ENCODE results near the gene MAGEB2.
"Not testable (repeated sequence)": the region's sequence is repeated elsewhere in the genome, so short reads cannot be mapped to it uniquely, and the experiment has no call there.

The MAGEB2 gene

GRCh38 chrX:30215357-30215843, at the start of gene MAGEB2:
Gene MAGEB2 (plus strand): TSS chrX:30215563. CDS start chrX:30218581, 3,018 bp downstream.
- DNase-seq: no peak

DNA sequence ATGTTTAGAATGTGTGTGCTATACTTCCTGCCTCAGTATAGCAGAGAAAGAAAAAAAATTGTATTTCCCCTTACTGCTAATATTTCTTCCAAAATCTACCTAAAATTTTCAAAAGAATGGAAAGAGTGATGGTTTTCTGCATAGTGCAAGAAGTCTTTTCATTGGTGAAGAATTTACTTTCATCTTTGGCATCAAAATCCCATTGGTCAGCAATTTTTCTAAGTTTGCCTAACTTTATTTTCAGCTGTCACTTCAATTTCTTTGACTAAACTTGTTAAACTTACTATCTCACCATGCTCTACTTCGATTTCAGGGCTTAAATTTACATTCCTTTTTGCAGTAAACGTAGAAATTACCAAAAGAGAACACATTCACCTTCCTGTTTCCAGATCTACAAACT, 44.5 kb upstream of the MAGEB2 start:
- DNase-seq: no peak

GRCh38 chrX:30181353-30181752, 34.0 kb upstream of the MAGEB2 start:
- DNase-seq: no peak

GRCh38 chrX:30183554-30183953, 31.8 kb upstream of the MAGEB2 start:
- no peak for DNase-seq

DNA sequence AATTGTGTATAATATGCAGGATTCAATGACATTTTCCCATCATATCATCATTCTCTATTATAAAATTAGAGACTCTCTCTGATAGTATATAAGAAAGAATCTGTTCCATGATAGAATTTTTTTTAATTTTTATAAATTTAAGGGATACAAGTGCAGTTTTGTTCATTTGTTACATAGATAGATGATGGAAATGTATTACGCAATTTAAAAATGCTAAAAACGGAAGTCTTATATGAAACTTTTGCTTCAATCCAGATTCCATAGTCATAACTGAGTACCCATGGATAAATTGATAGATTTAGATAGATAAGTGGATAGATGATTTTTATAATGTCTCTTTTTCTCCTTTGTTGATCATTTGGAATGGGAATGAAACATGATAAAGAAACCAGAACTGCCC, 24.9 kb upstream of the MAGEB2 start:
- DNase-seq: no peak

- DNase-seq: not testable (repeated sequence)
Measured at GRCh38 chrX:30193910-30194309, 21.5 kb upstream of the MAGEB2 start.

DNA sequence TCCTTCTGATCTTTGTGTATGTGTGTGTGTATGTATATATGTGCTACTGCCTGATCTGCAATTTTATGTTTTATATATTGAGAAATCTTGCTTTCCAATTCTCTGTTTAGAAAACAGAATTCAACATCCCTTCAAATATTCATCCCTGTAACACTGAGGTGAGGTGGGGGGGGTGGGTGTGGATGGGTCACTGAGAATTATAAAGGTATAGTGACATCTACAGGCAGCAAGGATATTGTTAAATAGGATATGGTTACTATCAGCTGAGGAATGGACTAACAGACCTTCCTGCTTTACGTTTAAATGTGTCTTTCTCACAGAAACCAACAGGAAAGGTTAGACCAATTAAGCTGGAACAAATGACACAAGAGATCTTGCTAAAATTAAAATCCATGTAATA, 19.0 kb upstream of the MAGEB2 start:
- DNase-seq: no peak

- DNase-seq: no peak
Measured at GRCh38 chrX:30212172-30212571, 3.2 kb upstream of the MAGEB2 start.

- no peak for DNase-seq
Measured at GRCh38 chrX:30217465-30217864, 2.1 kb downstream of the MAGEB2 start.

- DNase-seq: no peak
Measured at GRCh38 chrX:30219372-30219771, 4.0 kb downstream of the MAGEB2 start.

DNA sequence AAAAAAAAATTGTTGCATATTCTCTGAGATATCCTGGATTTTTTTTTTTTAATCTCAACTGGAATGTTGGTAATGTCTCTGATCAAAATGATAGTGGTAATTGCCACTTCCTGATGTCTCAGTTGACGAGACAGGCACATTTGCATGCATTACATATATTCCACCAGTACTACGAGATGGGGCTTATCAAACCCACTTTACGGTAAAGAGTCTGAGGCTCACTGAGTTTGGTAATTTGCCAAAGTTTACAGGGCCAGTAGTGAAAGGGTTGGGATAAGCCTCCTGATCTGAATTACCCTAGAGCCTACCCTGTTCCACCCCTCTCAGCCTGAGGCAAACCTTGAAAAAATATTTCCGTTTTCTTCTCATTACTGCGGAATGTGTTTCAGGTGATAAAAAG, 5.3 kb downstream of the MAGEB2 start:
- no peak for DNase-seq

GRCh38 chrX:30224536-30224935, 9.2 kb downstream of the MAGEB2 start:
- DNase-seq: no peak

- no peak for DNase-seq
Measured at GRCh38 chrX:30228526-30228925, 13.2 kb downstream of the MAGEB2 start.

DNA sequence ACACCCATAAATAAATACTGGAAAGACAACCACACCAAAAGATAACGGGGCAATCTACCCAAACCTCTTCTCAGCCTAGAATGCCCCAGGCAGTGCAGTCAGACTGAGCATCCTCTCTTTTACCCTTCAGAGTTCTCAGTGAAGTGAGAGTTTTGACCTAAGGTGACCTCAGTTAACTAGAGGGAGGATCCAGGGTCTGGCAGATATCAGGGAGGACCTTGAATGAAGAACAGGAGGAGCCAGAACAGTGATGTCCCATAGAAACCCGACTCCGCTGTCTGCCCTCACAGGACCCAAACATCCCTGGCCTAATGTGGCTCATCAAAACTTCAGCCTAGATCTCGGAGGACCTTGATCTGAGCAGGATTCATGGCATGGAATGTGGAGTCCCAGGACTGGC, 15.0 kb downstream of the MAGEB2 start, which contains the start of gene MAGEB3:
MAGEB3 (plus strand) TSS at position 263 of the 400 bp plus-strand sequence. CDS start 5,268 bp downstream, outside the sequence.
- DNase-seq: no peak

- no peak for DNase-seq
Measured at GRCh38 chrX:30241724-30242415, 26.5 kb downstream of the MAGEB2 start, which contains the start of gene MAGEB4. Gene MAGEB4 (plus strand): TSS chrX:30242000. CDS start chrX:30242136, 136 bp downstream.

DNA sequence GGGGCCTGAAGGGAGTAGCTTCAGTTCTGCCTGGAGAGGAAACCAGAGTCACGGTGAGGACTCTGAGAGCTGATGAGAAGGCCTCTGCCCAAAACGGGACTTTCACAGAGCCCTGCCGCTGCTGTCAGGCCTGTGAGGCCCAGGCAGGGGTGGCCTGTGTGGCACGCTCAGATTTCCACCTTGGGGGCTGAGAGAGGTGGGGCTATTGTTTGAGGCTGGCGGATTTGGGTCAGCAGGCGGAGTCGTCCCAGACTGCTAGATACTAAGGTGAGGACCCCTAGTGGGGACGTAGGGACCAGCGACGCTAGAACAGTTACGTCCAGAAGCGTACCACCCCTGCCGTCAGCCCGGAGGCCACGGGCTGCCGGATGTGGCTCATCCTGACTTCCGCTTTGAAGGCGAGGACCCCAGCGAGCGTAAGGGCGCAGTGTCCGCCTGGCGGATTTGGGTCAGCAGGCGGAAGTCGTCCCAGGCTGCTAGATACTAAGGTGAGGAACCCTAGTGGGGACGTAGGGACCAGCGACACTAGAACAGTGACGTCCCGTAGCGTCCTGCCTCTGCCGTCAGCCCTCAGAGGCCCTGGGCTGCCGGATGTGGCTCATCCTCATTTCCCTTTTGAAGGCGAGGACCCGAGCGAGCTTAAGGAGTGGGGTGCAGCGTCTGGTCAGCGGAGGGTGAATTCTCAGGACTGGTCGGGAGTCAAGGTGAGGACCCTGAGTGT, 31.6 kb downstream of the MAGEB2 start, which contains the start of gene MAGEB1:
MAGEB1 (plus strand) TSS at position 378 of the 721 bp plus-strand sequence. CDS start 3,348 bp downstream, outside the sequence.
- no peak for DNase-seq

GRCh38 chrX:30248854-30249253, 33.5 kb downstream of the MAGEB2 start:
- DNase-seq: no peak

DNA sequence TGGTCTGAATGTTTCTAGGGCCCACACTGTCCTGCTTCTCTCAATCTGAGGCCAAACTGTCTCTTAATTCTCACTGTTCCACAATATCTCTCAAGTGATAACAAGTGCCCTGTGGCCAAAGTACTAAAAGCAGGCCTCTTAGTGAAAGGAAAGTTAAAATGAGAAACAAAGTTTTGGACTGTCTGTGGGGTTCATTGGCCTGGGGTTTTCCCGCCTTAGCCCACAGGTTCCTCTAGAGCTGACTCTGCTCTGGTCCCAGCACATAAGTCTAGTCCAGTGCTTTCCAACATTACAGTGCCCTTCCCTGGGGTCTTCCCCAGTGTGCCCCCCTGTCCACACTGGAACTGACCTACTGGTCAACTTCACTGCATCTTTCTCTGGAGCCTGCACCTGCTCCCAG, 37.9 kb downstream of the MAGEB2 start:
- no peak for DNase-seq

GRCh38 chrX:30259927-30260326, 44.6 kb downstream of the MAGEB2 start:
- DNase-seq: no peak

- DNase-seq: no peak
Measured at GRCh38 chrX:30261012-30261411, 45.6 kb downstream of the MAGEB2 start.

DNA sequence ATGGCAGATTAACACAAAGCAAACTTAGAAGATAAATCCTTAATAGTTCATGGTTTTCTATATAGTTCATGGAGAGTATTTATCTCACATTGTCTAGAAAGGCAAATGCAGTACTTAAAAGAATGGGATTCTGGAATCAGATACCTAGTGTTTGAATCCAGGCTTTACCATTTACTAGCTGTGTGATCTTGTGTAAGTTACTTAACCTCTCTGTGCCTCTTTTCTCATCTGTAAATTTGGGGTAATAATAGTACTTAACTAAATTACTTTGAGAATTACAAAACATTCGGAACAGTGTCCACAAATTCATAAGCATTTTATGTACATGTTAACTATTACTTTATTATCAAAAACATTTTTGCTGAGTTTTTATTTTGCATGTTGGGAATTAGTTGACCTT, 47.4 kb downstream of the MAGEB2 start:
- DNase-seq: no peak
